GM23248 (cell line): ENCODE data around the gene VSIG1.

ENCODE experiments used
- EZH2 ChIP-seq: fragments of 200-600 bp; sonication (generic); IDR thresholded peaks from 2 replicates; pipeline ENCODE4 v1.6.1; 2018; ENCODE audit warnings: antibody characterized with exemption, mild to moderate bottlenecking; ENCODE audit not compliant: insufficient read depth, poor library complexity, severe bottlenecking
- EZH2phosphoT487 ChIP-seq: fragments of 200-600 bp; sonication (generic); IDR thresholded peaks from 2 replicates; pipeline ENCODE4 v1.6.1; 2018; ENCODE audit warnings: antibody characterized with exemption, moderate library complexity, mild to moderate bottlenecking, low read depth; ENCODE audit not compliant: insufficient read depth

- TF ChIP-seq EZH2: no peak
- no peak for TF ChIP-seq EZH2phosphoT487
These were observed 14.7 kb upstream of the VSIG1 start for GRCh38 chrX:108029928-108030711.
